ENCODE results near the gene MRPS34.

Gene MRPS34

GRCh38 chr16:1776991-1777374, 4.0 kb upstream of the MRPS34 start:
- Histone ChIP-seq H2AFZ (ENCODE audit: low read length) (no peak overlapping the region), H3F3A (ENCODE audit: insufficient read depth, low read length) (peaks cover 26% of the 10 kb centered on the region), H3K9me3 (replicated peaks; ENCODE audit: insufficient read depth, low read length) (no peaks in the 10 kb centered on the region), H4K20me1 (ENCODE audit: insufficient read depth, low read length) (no peaks in the 10 kb centered on the region), H3K9ac (ENCODE audit: low read length) (no peak overlapping the region), H3K4me1 (ENCODE audit: low read length) (peaks cover 8% of the 10 kb centered on the region; the same call in 1 of the 2 replicates), H3K27ac (ENCODE audit: low read length) (no peak overlapping the region), H3K9me2 (replicated peaks; ENCODE audit: insufficient read depth, low read length) (no peaks in the 10 kb centered on the region), H3K36me3 (replicated peaks; ENCODE audit: insufficient read depth, low read length) (no peaks in the 10 kb centered on the region), H3K4me2 (ENCODE audit: low read depth, low read length) (no peak overlapping the region), H3K27me3 (replicated peaks; ENCODE audit: insufficient read depth, low read length) (no peaks in the 10 kb centered on the region), H3K79me2 (ENCODE audit: low read length) (peaks cover 65% of the 10 kb centered on the region), H3K4me3 (ENCODE audit: low read length) (no peak overlapping the region)
- TF ChIP-seq EZH2 (optimal IDR thresholded peaks at IDR 0.05; ENCODE audit: low read depth, low read length) (no peak), EZH2phosphoT487 (IDR thresholded peaks at IDR 0.05; ENCODE audit: low read length) (no peak)
- TF ChIP-seq, protein P1, sequence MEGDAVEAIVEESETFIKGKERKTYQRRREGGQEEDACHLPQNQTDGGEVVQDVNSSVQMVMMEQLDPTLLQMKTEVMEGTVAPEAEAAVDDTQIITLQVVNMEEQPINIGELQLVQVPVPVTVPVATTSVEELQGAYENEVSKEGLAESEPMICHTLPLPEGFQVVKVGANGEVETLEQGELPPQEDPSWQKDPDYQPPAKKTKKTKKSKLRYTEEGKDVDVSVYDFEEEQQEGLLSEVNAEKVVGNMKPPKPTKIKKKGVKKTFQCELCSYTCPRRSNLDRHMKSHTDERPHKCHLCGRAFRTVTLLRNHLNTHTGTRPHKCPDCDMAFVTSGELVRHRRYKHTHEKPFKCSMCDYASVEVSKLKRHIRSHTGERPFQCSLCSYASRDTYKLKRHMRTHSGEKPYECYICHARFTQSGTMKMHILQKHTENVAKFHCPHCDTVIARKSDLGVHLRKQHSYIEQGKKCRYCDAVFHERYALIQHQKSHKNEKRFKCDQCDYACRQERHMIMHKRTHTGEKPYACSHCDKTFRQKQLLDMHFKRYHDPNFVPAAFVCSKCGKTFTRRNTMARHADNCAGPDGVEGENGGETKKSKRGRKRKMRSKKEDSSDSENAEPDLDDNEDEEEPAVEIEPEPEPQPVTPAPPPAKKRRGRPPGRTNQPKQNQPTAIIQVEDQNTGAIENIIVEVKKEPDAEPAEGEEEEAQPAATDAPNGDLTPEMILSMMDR (IDR thresholded peaks at IDR 0.05; ENCODE audit: low read length): no peak
- DNase-seq: no peak

DNA sequence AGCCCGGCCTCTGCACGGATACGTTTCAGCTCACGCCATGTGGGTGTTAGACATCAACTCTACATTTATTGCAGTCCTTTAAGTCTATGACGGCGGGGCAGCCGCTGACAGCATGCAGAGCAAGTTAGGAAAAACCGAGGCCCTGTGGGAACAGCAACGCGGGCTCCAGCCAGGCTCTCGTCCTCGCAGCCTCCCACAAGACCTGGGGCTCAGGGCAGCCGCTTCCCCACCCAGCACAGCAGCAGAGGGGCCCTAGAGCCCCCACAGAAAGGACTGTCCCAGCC, 3.7 kb upstream of the MRPS34 start:
- no peak for DNase-seq

GRCh38 chr16:1775846-1776671, 3.1 kb upstream of the MRPS34 start:
- no peaks in the 10 kb centered on the region for H3K27me3 ChIP-seq (replicated peaks; ENCODE audit: insufficient read depth, low read length)
- no peak overlapping the region for H3K27ac ChIP-seq (ENCODE audit: low read length)
- H3K4me1 ChIP-seq (ENCODE audit: low read length): peaks cover 3% of the 10 kb centered on the region; the same call in 1 of the 2 replicates
- no peak overlapping the region for H3K9ac ChIP-seq (ENCODE audit: low read length)
- no peaks in the 10 kb centered on the region for H3K9me3 ChIP-seq (replicated peaks; ENCODE audit: insufficient read depth, low read length)
- no peaks in the 10 kb centered on the region for H3K9me2 ChIP-seq (replicated peaks; ENCODE audit: insufficient read depth, low read length)
- H3K4me3 ChIP-seq (ENCODE audit: low read length): no peak overlapping the region
- no peak overlapping the region for H3K4me2 ChIP-seq (ENCODE audit: low read depth, low read length)
- peaks cover 60% of the 10 kb centered on the region for H3K79me2 ChIP-seq (ENCODE audit: low read length)
- H4K20me1 ChIP-seq (ENCODE audit: insufficient read depth, low read length): no peaks in the 10 kb centered on the region
- no peaks in the 10 kb centered on the region for H3K36me3 ChIP-seq (replicated peaks; ENCODE audit: insufficient read depth, low read length)
- DNase-seq: no peak
- peaks cover 21% of the 10 kb centered on the region for H3F3A ChIP-seq (ENCODE audit: insufficient read depth, low read length)
- no peak overlapping the region for H2AFZ ChIP-seq (ENCODE audit: low read length)
- TF ChIP-seq, protein P1 (IDR thresholded peaks at IDR 0.05; ENCODE audit: low read length): no peak
- TF ChIP-seq EZH2 (optimal IDR thresholded peaks at IDR 0.05; ENCODE audit: low read depth, low read length) (no peak), EZH2phosphoT487 (IDR thresholded peaks at IDR 0.05; ENCODE audit: low read length) (no peak)

More for the DNA sequence above, 3.7 kb upstream of the MRPS34 start:
- H3K27me3 ChIP-seq (replicated peaks; ENCODE audit: insufficient read depth, low read length): no peaks in the 10 kb centered on the region
- peaks cover 8% of the 10 kb centered on the region; the same call in 1 of the 2 replicates for H3K4me1 ChIP-seq (ENCODE audit: low read length)
- no peak overlapping the region for H2AFZ ChIP-seq (ENCODE audit: low read length)
- no peak overlapping the region for H3K9ac ChIP-seq (ENCODE audit: low read length)
- H3K9me2 ChIP-seq (replicated peaks; ENCODE audit: insufficient read depth, low read length): no peaks in the 10 kb centered on the region
- TF ChIP-seq EZH2phosphoT487 (IDR thresholded peaks at IDR 0.05; ENCODE audit: low read length) (no peak), EZH2 (optimal IDR thresholded peaks at IDR 0.05; ENCODE audit: low read depth, low read length) (no peak)
- TF ChIP-seq, protein P1 (IDR thresholded peaks at IDR 0.05; ENCODE audit: low read length): no peak
- H4K20me1 ChIP-seq (ENCODE audit: insufficient read depth, low read length): no peaks in the 10 kb centered on the region
- H3K9me3 ChIP-seq (replicated peaks; ENCODE audit: insufficient read depth, low read length): no peaks in the 10 kb centered on the region
- peaks cover 65% of the 10 kb centered on the region for H3K79me2 ChIP-seq (ENCODE audit: low read length)
- H3F3A ChIP-seq (ENCODE audit: insufficient read depth, low read length): peaks cover 27% of the 10 kb centered on the region
- no peak overlapping the region for H3K4me2 ChIP-seq (ENCODE audit: low read depth, low read length)
- no peak overlapping the region for H3K27ac ChIP-seq (ENCODE audit: low read length)
- H3K4me3 ChIP-seq (ENCODE audit: low read length): no peak overlapping the region
- H3K36me3 ChIP-seq (replicated peaks; ENCODE audit: insufficient read depth, low read length): no peaks in the 10 kb centered on the region
